ENCODE data around the gene SUSD1.

GRCh38 chr9:112120030-112120341, 55.1 kb downstream of the SUSD1 start:
- TF ChIP-seq CTCF (IDR thresholded peaks at IDR 0.05; ENCODE audit: low read depth, low read length) = no peak
- no peak for TF ChIP-seq MYC (IDR thresholded peaks at IDR 0.05; ENCODE audit: low read depth, low read length)
- no peak for TF ChIP-seq MAX (IDR thresholded peaks at IDR 0.05; ENCODE audit: low read depth, low read length)
- no peak for TF ChIP-seq POLR2A (IDR thresholded peaks at IDR 0.05; ENCODE audit: extremely low read depth, insufficient read length)
